GM12878 (cell line): ENCODE results near the gene CD180. TPM values are rescaled to one million over a fixed set of nuclear protein-coding genes. Genes with fewer than 3 reads are reported as not detected.

Experiments
- BRCA1 ChIP-seq: IDR thresholded peaks from 2 replicates; pipeline ENCODE4 v1.6.1; 2011; ENCODE audit warnings: low read depth, low read length, improper control_type of control experiment
- CBFB ChIP-seq: IDR thresholded peaks from 2 replicates; pipeline ENCODE4 v1.6.1; 2016; ENCODE audit warnings: antibody characterized with exemption, low read depth
- EP300 ChIP-seq, 2 experiments: fragments of 150-350 bp in 1 of 2; IDR thresholded peaks; 2 replicates each; pipeline ENCODE4 v1.6.1; 2011 to 2012; ENCODE audit warnings: low read depth in 2 of 2, low read length in 2 of 2, borderline replicate concordance in 1 of 2, improper control_type of control experiment in 1 of 2, inconsistent platforms in 1 of 2; ENCODE audit not compliant: control insufficient read depth in 1 of 2
- HDAC2 ChIP-seq: fragments of 200-600 bp; sonication (generic); IDR thresholded peaks from 2 replicates; pipeline ENCODE4 v1.6.1; 2017
- IKZF1 ChIP-seq: fragments of 450-650 bp; conservative IDR thresholded peaks from 2 replicates; pipeline ENCODE4 v1.6.1; 2017; ENCODE audit warnings: antibody characterized with exemption, mild to moderate bottlenecking
- JUNB ChIP-seq: IDR thresholded peaks from 2 replicates; pipeline ENCODE4 v1.6.1; 2016; ENCODE audit warnings: antibody characterized with exemption, mild to moderate bottlenecking
- LARP7 ChIP-seq: fragments of 450-650 bp; IDR thresholded peaks from 2 replicates; pipeline ENCODE4 v1.6.1; 2017; ENCODE audit warnings: mild to moderate bottlenecking
- MAX ChIP-seq: IDR thresholded peaks from 2 replicates; pipeline ENCODE4 v1.6.1; 2012; ENCODE audit warnings: low read depth, low read length, improper control_type of control experiment
- MEF2A ChIP-seq: IDR thresholded peaks from 2 replicates; pipeline ENCODE4 v1.6.1; 2011; ENCODE audit warnings: low read depth, mild to moderate bottlenecking, low read length, moderate library complexity; ENCODE audit not compliant: insufficient read depth
- NFYB ChIP-seq: IDR thresholded peaks from 2 replicates; pipeline ENCODE4 v1.6.1; 2011; ENCODE audit warnings: low read depth, mild to moderate bottlenecking, low read length, improper control_type of control experiment, moderate library complexity; ENCODE audit not compliant: insufficient read depth
- NR2C1 ChIP-seq: fragments of 450-650 bp; IDR thresholded peaks from 2 replicates; pipeline ENCODE4 v1.6.1; 2017; ENCODE audit warnings: antibody characterized with exemption, mild to moderate bottlenecking, moderate library complexity
- NR2F1 ChIP-seq: fragments of 450-650 bp; conservative IDR thresholded peaks from 2 replicates; pipeline ENCODE4 v1.6.1; 2017; ENCODE audit warnings: mild to moderate bottlenecking
- SIN3A ChIP-seq: IDR thresholded peaks from 2 replicates; pipeline ENCODE4 v1.6.1; 2012; ENCODE audit warnings: low read depth, low read length, improper control_type of control experiment
- USF2 ChIP-seq: IDR thresholded peaks from 2 replicates; pipeline ENCODE4 v1.6.1; 2011; ENCODE audit warnings: low read depth, low read length, improper control_type of control experiment, borderline replicate concordance
- polyA plus RNA-seq, 11 experiments: library from polyadenylated mRNA; depleted of rRNA in 4 of 11; unstranded in 6 of 11; stranded (reverse) in 5 of 11; fragments of >200 nt; fragmentation: Nextera tagmentation in 4 of 11; fragmentation: Illumina TruSeq in 1 of 11; extraction: Ambion mirVana in 4 of 11; extraction: Trizol in 1 of 11; gene quantifications; 1 replicate in 1 of 11; 2 replicates in 10 of 11; pipeline versions ENCODE4 v1.2.1 to v1.2.3, GENCODE V29; 2011 to 2016; ENCODE audit warnings: inconsistent platforms in 2 of 11, missing spikeins in 2 of 11, low read depth in 1 of 11
- total RNA-seq, 4 experiments: library from RNA; depleted of rRNA in 3 of 4; stranded (reverse); fragments of >200 nt in 3 of 4; fragmentation: Illumina TruSeq in 1 of 4; extraction: Trizol in 1 of 4; gene quantifications; 2 replicates each; pipeline versions ENCODE4 v1.2.1 to v1.2.3, GENCODE V29; 2013 to 2021
- TF ChIP-seq, protein P1 (sequence below): fragments of 450-650 bp; IDR thresholded peaks from 2 replicates; pipeline ENCODE4 v1.6.1; 2018; ENCODE audit warnings: mild to moderate bottlenecking, low read depth, moderate library complexity; ENCODE audit not compliant: partially characterized antibody
- TF ChIP-seq, protein P2 (sequence below): IDR thresholded peaks from 2 replicates; pipeline ENCODE4 v1.6.1; 2012; ENCODE audit warnings: mild to moderate bottlenecking, low read depth, low read length
- TF ChIP-seq, protein P3 (sequence below): fragments of 450-650 bp; IDR thresholded peaks from 2 replicates; pipeline ENCODE4 v1.6.1; 2016; ENCODE audit warnings: mild to moderate bottlenecking, moderate library complexity, borderline replicate concordance

CD180 gene
- total and polyA plus RNA-seq, 10 of the 15 experiments (the other 5 are each of a cell fraction or from before 2014, with no cell fraction given): 0.22 to 9.7 (median 2.9) TPM

- no peak for TF ChIP-seq USF2
- TF ChIP-seq, protein P1, sequence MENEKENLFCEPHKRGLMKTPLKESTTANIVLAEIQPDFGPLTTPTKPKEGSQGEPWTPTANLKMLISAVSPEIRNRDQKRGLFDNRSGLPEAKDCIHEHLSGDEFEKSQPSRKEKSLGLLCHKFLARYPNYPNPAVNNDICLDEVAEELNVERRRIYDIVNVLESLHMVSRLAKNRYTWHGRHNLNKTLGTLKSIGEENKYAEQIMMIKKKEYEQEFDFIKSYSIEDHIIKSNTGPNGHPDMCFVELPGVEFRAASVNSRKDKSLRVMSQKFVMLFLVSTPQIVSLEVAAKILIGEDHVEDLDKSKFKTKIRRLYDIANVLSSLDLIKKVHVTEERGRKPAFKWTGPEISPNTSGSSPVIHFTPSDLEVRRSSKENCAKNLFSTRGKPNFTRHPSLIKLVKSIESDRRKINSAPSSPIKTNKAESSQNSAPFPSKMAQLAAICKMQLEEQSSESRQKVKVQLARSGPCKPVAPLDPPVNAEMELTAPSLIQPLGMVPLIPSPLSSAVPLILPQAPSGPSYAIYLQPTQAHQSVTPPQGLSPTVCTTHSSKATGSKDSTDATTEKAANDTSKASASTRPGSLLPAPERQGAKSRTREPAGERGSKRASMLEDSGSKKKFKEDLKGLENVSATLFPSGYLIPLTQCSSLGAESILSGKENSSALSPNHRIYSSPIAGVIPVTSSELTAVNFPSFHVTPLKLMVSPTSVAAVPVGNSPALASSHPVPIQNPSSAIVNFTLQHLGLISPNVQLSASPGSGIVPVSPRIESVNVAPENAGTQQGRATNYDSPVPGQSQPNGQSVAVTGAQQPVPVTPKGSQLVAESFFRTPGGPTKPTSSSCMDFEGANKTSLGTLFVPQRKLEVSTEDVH: no peak
- TF ChIP-seq NR2C1: no peak
- 0 out of 2 replicates have a peak, but pooled peaks have one; percentile 13 for TF ChIP-seq MEF2A
- TF ChIP-seq, protein P2, sequence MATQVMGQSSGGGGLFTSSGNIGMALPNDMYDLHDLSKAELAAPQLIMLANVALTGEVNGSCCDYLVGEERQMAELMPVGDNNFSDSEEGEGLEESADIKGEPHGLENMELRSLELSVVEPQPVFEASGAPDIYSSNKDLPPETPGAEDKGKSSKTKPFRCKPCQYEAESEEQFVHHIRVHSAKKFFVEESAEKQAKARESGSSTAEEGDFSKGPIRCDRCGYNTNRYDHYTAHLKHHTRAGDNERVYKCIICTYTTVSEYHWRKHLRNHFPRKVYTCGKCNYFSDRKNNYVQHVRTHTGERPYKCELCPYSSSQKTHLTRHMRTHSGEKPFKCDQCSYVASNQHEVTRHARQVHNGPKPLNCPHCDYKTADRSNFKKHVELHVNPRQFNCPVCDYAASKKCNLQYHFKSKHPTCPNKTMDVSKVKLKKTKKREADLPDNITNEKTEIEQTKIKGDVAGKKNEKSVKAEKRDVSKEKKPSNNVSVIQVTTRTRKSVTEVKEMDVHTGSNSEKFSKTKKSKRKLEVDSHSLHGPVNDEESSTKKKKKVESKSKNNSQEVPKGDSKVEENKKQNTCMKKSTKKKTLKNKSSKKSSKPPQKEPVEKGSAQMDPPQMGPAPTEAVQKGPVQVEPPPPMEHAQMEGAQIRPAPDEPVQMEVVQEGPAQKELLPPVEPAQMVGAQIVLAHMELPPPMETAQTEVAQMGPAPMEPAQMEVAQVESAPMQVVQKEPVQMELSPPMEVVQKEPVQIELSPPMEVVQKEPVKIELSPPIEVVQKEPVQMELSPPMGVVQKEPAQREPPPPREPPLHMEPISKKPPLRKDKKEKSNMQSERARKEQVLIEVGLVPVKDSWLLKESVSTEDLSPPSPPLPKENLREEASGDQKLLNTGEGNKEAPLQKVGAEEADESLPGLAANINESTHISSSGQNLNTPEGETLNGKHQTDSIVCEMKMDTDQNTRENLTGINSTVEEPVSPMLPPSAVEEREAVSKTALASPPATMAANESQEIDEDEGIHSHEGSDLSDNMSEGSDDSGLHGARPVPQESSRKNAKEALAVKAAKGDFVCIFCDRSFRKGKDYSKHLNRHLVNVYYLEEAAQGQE: no peak
- TF ChIP-seq MAX: no peak
- TF ChIP-seq HDAC2: no peak
- TF ChIP-seq, protein P3, sequence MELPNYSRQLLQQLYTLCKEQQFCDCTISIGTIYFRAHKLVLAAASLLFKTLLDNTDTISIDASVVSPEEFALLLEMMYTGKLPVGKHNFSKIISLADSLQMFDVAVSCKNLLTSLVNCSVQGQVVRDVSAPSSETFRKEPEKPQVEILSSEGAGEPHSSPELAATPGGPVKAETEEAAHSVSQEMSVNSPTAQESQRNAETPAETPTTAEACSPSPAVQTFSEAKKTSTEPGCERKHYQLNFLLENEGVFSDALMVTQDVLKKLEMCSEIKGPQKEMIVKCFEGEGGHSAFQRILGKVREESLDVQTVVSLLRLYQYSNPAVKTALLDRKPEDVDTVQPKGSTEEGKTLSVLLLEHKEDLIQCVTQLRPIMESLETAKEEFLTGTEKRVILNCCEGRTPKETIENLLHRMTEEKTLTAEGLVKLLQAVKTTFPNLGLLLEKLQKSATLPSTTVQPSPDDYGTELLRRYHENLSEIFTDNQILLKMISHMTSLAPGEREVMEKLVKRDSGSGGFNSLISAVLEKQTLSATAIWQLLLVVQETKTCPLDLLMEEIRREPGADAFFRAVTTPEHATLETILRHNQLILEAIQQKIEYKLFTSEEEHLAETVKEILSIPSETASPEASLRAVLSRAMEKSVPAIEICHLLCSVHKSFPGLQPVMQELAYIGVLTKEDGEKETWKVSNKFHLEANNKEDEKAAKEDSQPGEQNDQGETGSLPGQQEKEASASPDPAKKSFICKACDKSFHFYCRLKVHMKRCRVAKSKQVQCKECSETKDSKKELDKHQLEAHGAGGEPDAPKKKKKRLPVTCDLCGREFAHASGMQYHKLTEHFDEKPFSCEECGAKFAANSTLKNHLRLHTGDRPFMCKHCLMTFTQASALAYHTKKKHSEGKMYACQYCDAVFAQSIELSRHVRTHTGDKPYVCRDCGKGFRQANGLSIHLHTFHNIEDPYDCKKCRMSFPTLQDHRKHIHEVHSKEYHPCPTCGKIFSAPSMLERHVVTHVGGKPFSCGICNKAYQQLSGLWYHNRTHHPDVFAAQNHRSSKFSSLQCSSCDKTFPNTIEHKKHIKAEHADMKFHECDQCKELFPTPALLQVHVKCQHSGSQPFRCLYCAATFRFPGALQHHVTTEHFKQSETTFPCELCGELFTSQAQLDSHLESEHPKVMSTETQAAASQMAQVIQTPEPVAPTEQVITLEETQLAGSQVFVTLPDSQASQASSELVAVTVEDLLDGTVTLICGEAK: no peak
- TF ChIP-seq CBFB: no peak; the same call in 1 of the 2 replicates
- TF ChIP-seq BRCA1: no peak
- TF ChIP-seq NR2F1: peak; percentile 40; the same call in 1 of the 2 replicates
- TF ChIP-seq NFYB: no peak
- no peak for TF ChIP-seq SIN3A
- peak; percentile 27; the same call in 1 of the 2 replicates for TF ChIP-seq JUNB
- TF ChIP-seq IKZF1: peak; percentile 66
- TF ChIP-seq EP300 (IDR thresholded peaks at IDR 0.05; ENCODE audit: borderline replicate concordance in 1 of 2, control insufficient read depth in 1 of 2, low read depth in 2 of 2, low read length in 2 of 2): peak in 1 of 2 experiments; percentile 67; a peak in 1 of 4 replicates
- no peak for TF ChIP-seq LARP7
Observed at GRCh38 chr5:67215519-67216471, 19.2 kb upstream of the CD180 start (continued).
